ENCODE data around the gene ATF6B.
A peak's percentile ranks its signal among the peaks of the same experiment; 100 is the strongest.

Gene ATF6B

DNA sequence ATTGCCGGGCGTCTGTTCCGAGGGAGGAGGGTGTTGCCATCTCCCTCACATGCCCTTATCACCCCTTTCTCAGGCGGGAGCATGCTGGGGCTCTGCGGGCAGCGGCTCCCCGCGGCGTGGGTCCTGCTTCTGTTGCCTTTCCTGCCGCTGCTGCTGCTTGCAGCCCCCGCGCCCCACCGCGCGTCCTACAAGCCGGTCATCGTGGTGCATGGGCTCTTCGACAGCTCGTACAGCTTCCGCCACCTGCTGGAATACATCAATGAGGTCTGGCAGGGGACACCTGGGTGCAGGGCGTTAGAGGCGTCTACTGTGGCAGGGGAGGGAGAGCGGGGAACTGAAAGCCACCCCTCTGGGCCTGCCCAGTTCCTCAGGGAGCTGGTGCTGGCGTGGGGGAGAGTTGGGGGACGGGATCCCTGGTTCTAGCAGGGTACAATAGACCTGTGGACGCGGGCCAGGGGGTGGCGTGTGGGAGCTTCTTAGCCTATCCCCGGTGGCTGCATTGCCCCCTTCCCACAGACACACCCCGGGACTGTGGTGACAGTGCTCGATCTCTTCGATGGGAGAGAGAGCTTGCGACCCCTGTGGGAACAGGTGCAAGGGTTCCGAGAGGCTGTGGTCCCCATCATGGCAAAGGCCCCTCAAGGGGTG, 26.6 kb upstream of the ATF6B start:
- TF ChIP-seq FOXM1 (IDR thresholded peaks at IDR 0.05; ENCODE audit: borderline replicate concordance, low read depth) (no peak), RAD21 (IDR thresholded peaks at IDR 0.05; ENCODE audit: low read depth) (peak; percentile 62), TAF1 (IDR thresholded peaks at IDR 0.05; ENCODE audit: low read depth) (no peak), ZBTB7A (IDR thresholded peaks at IDR 0.05; ENCODE audit: low read depth) (0 out of 2 replicates have a peak, but pooled peaks have one; percentile 50), NFIC (IDR thresholded peaks at IDR 0.05) (no peak)
- TF ChIP-seq, protein P1, sequence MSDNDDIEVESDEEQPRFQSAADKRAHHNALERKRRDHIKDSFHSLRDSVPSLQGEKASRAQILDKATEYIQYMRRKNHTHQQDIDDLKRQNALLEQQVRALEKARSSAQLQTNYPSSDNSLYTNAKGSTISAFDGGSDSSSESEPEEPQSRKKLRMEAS (IDR thresholded peaks at IDR 0.05), result peak; percentile 40; the same call in 1 of the 2 replicates

DNA sequence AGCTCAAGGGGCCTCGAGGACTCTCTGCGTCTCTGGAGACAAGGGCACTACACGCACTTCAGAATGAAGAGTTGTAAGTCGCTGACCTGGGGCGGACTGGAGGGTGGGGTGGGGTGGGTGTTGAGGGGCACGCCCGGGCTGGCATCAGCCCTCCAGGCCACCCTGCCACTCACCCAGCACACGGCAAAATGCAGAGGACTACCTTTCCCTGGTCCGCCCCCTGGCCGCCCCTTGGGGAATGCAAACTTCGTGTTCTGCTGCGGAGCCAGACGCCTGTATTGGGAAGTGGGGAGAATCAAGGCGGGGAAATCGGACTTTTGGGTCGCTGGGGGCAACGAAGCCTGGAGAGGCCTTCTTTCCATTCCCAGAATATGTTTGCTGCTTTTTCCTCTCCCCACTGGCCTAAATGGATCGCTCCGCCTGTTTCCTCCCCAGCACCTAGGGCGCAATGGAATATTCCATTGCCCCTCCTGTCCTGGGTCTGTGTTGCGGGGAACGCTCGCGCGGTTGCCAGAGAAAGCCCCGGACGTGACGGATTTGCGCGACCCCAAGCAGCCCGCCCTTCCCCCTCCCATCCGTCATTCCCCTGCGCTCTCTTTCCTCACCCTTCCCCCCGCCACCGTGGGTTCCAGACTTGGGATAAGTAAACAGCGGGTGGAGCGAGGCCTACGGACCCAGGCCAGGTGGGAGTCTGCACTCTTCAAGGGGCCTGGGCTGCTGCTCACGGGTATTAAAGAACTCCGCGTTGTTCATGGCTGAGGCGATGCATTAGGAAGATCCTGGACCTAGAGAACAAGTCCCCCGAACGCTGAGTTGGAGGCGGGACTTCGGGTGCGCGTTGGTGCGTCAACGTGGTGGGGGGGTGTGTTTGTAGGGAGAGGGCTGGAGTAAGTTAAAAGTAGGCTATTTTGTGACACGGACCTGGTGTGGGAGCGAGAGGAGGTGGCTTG, 25.8 kb upstream of the ATF6B start, which contains the start of gene PPT2:
PPT2 (plus strand) TSS at position 578 of the 950 bp plus-strand sequence. CDS start 454 bp downstream, outside the sequence.
- TF ChIP-seq ZBTB7A (IDR thresholded peaks at IDR 0.05; ENCODE audit: low read depth) (no peak; the same call in 1 of the 2 replicates), TEAD4 (IDR thresholded peaks at IDR 0.05) (no peak; the same call in 1 of the 2 replicates), USF1 (IDR thresholded peaks at IDR 0.05) (no peak), EGR1 (IDR thresholded peaks at IDR 0.05) (no peak; the same call in 1 of the 2 replicates), YY1 (IDR thresholded peaks at IDR 0.05; ENCODE audit: low read depth) (no peak), CEBPB (IDR thresholded peaks at IDR 0.05) (no peak), EP300 (IDR thresholded peaks at IDR 0.05; ENCODE audit: borderline replicate concordance) (peak; percentile 59; the same call in 1 of the 2 replicates), FOXM1 (IDR thresholded peaks at IDR 0.05; ENCODE audit: borderline replicate concordance, low read depth) (no peak), CREB1 (IDR thresholded peaks at IDR 0.05; ENCODE audit: low read depth) (peak; percentile 86), NFIC (IDR thresholded peaks at IDR 0.05) (no peak), RAD21 (IDR thresholded peaks at IDR 0.05; ENCODE audit: low read depth) (no peak), TAF1 (IDR thresholded peaks at IDR 0.05; ENCODE audit: low read depth) (peak; percentile 51; the same call in 1 of the 2 replicates), TCF12 (IDR thresholded peaks at IDR 0.05; ENCODE audit: low read depth) (peak; percentile 45; the same call in 1 of the 2 replicates)
- TF ChIP-seq, protein P1 (IDR thresholded peaks at IDR 0.05), result peak; percentile 75
- TF ChIP-seq, protein P2, sequence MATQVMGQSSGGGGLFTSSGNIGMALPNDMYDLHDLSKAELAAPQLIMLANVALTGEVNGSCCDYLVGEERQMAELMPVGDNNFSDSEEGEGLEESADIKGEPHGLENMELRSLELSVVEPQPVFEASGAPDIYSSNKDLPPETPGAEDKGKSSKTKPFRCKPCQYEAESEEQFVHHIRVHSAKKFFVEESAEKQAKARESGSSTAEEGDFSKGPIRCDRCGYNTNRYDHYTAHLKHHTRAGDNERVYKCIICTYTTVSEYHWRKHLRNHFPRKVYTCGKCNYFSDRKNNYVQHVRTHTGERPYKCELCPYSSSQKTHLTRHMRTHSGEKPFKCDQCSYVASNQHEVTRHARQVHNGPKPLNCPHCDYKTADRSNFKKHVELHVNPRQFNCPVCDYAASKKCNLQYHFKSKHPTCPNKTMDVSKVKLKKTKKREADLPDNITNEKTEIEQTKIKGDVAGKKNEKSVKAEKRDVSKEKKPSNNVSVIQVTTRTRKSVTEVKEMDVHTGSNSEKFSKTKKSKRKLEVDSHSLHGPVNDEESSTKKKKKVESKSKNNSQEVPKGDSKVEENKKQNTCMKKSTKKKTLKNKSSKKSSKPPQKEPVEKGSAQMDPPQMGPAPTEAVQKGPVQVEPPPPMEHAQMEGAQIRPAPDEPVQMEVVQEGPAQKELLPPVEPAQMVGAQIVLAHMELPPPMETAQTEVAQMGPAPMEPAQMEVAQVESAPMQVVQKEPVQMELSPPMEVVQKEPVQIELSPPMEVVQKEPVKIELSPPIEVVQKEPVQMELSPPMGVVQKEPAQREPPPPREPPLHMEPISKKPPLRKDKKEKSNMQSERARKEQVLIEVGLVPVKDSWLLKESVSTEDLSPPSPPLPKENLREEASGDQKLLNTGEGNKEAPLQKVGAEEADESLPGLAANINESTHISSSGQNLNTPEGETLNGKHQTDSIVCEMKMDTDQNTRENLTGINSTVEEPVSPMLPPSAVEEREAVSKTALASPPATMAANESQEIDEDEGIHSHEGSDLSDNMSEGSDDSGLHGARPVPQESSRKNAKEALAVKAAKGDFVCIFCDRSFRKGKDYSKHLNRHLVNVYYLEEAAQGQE (IDR thresholded peaks at IDR 0.05; ENCODE audit: low read depth), result no peak

- TF ChIP-seq ZBTB7A (IDR thresholded peaks at IDR 0.05; ENCODE audit: low read depth) (0 out of 2 replicates have a peak, but pooled peaks have one; percentile 31), USF1 (IDR thresholded peaks at IDR 0.05) (no peak)
- TF ChIP-seq, protein P1 (IDR thresholded peaks at IDR 0.05), result no peak
Observed at GRCh38 chr6:32152769-32153563, 24.9 kb upstream of the ATF6B start.

GRCh38 chr6:32151863-32152768, 24.1 kb upstream of the ATF6B start, which contains the start of gene PRRT1:
TSS of gene PRRT1 (minus strand) at chr6:32151939. CDS start at chr6:32151827, 112 bp downstream.
- TF ChIP-seq, protein P1 (IDR thresholded peaks at IDR 0.05), result no peak
- no peak for TF ChIP-seq EGR1 (IDR thresholded peaks at IDR 0.05)
- no peak for TF ChIP-seq CEBPB (IDR thresholded peaks at IDR 0.05)
- TF ChIP-seq, protein P2 (IDR thresholded peaks at IDR 0.05; ENCODE audit: low read depth), result no peak
- TF ChIP-seq EP300 (IDR thresholded peaks at IDR 0.05; ENCODE audit: borderline replicate concordance), result no peak
- no peak for TF ChIP-seq FOXM1 (IDR thresholded peaks at IDR 0.05; ENCODE audit: borderline replicate concordance, low read depth)
- TF ChIP-seq TEAD4 (IDR thresholded peaks at IDR 0.05), result no peak
- no peak for TF ChIP-seq CREB1 (IDR thresholded peaks at IDR 0.05; ENCODE audit: low read depth)
- TF ChIP-seq TAF1 (IDR thresholded peaks at IDR 0.05; ENCODE audit: low read depth), result no peak
- no peak for TF ChIP-seq USF1 (IDR thresholded peaks at IDR 0.05)
- TF ChIP-seq ZBTB7A (IDR thresholded peaks at IDR 0.05; ENCODE audit: low read depth), result no peak
- no peak for TF ChIP-seq YY1 (IDR thresholded peaks at IDR 0.05; ENCODE audit: low read depth)
- no peak for TF ChIP-seq RAD21 (IDR thresholded peaks at IDR 0.05; ENCODE audit: low read depth)
- TF ChIP-seq NFIC (IDR thresholded peaks at IDR 0.05), result no peak
- no peak for TF ChIP-seq TCF12 (IDR thresholded peaks at IDR 0.05; ENCODE audit: low read depth)
